HCT116 (cell line): ENCODE results near the gene TNFRSF1A.

Experiments
- EZH2 ChIP-seq: fragments of 200-600 bp; sonication (generic); IDR thresholded peaks from 2 replicates; pipeline ENCODE4 v1.6.1; 2017; ENCODE audit warnings: antibody characterized with exemption, mixed run types
- EZH2phosphoT487 ChIP-seq: fragments of 200-600 bp; IDR thresholded peaks from 2 replicates; pipeline ENCODE4 v1.6.1; 2018; ENCODE audit warnings: antibody characterized with exemption, borderline replicate concordance
- POLR2A ChIP-seq: IDR thresholded peaks from 2 replicates; pipeline ENCODE4 v1.7.0; 2011; ENCODE audit warnings: borderline replicate concordance; ENCODE audit not compliant: insufficient read depth, insufficient read length; ENCODE audit errors: extremely low read depth
- POLR2AphosphoS5 ChIP-seq: IDR thresholded peaks from 2 replicates; pipeline ENCODE4 v1.6.1; 2011; ENCODE audit warnings: mild to moderate bottlenecking, low read depth, low read length, moderate library complexity
- SIN3A ChIP-seq: IDR thresholded peaks from 2 replicates; pipeline ENCODE4 v1.6.1; 2012; ENCODE audit warnings: low read depth
- SP1 ChIP-seq: IDR thresholded peaks from 2 replicates; pipeline ENCODE4 v1.6.1; 2012; ENCODE audit warnings: low read depth
- TCF7L2 ChIP-seq: IDR thresholded peaks from 2 replicates; pipeline ENCODE4 v1.7.0; 2011; ENCODE audit warnings: borderline replicate concordance, inconsistent platforms; ENCODE audit not compliant: insufficient read depth, insufficient read length; ENCODE audit errors: extremely low read depth
- ZFX ChIP-seq: fragments of 450-650 bp; IDR thresholded peaks from 2 replicates; pipeline ENCODE4 v1.6.1; 2017
- TF ChIP-seq, protein P1 (sequence below), 3 experiments: fragments of 200-600 bp in 1 of 3; sonication (generic) in 1 of 3; IDR thresholded peaks in 2 of 3; conservative IDR thresholded peaks in 1 of 3; 2 replicates each; pipeline ENCODE4 v1.5.1; 2012 to 2017; ENCODE audit warnings: low read depth in 2 of 3, low read length in 2 of 3, antibody characterized with exemption in 1 of 3, borderline replicate concordance in 1 of 3, control low read depth in 1 of 3, mild to moderate bottlenecking in 1 of 3, mixed read lengths in 1 of 3, mixed run types in 1 of 3, moderate library complexity in 1 of 3; ENCODE audit not compliant: insufficient read depth in 1 of 3
- TF ChIP-seq, protein P2 (sequence below): IDR thresholded peaks from 2 replicates; pipeline ENCODE4 v1.6.1; 2012

DNA sequence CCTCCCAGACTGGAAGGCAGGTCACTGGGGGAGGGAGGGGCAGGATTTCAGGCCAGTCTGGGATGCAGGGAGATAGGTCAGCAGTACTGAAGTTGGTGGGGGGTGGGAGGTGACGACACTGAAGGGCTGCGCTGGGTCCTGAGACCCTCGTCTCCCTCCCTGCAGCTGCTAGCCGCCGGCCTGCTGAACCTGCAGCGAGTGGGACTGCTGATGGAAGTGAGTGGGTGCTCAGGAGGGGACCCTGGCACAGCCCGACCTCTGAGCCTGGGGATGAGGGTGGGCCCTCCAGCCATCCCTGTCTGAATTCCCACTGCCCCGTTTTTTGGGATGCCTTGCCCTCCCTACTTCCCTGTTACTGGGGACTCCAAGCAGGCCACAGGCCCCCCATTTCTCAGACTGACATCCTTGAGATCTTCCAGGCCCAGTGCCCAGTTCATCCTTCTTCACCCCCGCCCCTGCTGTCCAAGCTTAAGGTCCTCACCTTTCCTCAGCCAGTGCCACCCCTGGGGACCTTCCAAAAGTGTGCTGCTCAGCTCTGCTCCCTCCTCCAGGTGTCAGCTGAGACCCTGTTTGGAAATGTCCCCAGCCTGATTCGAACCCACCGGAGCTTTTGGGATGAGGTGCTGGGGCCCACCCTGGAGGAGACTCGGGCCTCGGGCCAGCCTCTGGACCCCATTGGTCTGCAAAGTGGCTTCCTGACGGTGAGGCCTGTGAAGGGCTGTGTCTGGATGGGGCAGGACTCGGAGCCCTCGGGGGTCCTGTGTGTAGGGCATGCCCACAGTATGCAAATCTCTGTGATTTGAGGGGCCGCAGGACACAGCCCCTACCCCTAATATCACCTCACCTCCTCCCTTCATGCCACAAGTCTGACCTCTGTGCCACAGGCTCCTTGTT is 25.9 kb downstream of the TNFRSF1A start:
- TF ChIP-seq, protein P1, sequence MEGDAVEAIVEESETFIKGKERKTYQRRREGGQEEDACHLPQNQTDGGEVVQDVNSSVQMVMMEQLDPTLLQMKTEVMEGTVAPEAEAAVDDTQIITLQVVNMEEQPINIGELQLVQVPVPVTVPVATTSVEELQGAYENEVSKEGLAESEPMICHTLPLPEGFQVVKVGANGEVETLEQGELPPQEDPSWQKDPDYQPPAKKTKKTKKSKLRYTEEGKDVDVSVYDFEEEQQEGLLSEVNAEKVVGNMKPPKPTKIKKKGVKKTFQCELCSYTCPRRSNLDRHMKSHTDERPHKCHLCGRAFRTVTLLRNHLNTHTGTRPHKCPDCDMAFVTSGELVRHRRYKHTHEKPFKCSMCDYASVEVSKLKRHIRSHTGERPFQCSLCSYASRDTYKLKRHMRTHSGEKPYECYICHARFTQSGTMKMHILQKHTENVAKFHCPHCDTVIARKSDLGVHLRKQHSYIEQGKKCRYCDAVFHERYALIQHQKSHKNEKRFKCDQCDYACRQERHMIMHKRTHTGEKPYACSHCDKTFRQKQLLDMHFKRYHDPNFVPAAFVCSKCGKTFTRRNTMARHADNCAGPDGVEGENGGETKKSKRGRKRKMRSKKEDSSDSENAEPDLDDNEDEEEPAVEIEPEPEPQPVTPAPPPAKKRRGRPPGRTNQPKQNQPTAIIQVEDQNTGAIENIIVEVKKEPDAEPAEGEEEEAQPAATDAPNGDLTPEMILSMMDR (IDR thresholded peaks at IDR 0.05 in 2 of 3, conservative IDR thresholded peaks at IDR 0.05 in 1 of 3; ENCODE audit: borderline replicate concordance in 1 of 3, insufficient read depth in 1 of 3, low read depth in 2 of 3, low read length in 2 of 3) = no peak
- TF ChIP-seq, protein P2, sequence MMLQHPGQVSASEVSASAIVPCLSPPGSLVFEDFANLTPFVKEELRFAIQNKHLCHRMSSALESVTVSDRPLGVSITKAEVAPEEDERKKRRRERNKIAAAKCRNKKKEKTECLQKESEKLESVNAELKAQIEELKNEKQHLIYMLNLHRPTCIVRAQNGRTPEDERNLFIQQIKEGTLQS = no peak
- no peak for TF ChIP-seq POLR2AphosphoS5
- no peak for TF ChIP-seq ZFX
- TF ChIP-seq TCF7L2 = no peak
- no peak for TF ChIP-seq POLR2A
- TF ChIP-seq SIN3A = no peak
- TF ChIP-seq EZH2phosphoT487 = no peak
- no peak for TF ChIP-seq EZH2
- no peak for TF ChIP-seq SP1
